OCI-LY3 (cell line): ENCODE measurements around the gene SP7.

ENCODE experiments used
- H2AFZ ChIP-seq: fragments of 200-600, 300-600 bp; shearing (Covaris generic); 2 replicates; pipeline ENCODE4 v1.6.0; 2014; ENCODE audit warnings: antibody characterized with exemption, low read depth, low read length
- H3K27ac ChIP-seq: fragments of 200-600, 300-600 bp; sonication (generic); 2 replicates; pipeline ENCODE4 v1.5.1; 2014; ENCODE audit warnings: mild to moderate bottlenecking, low read length, moderate library complexity, mixed read lengths
- H3K27me3 ChIP-seq: fragments of 200-600, 300-600 bp; sonication (generic); 2 replicates; pipeline ENCODE4 v1.6.1; 2014; ENCODE audit warnings: low read depth, low read length, mixed read lengths
- H3K36me3 ChIP-seq: fragments of 200-600, 300-600 bp; sonication (generic); replicated peaks from 2 replicates; pipeline ENCODE3; 2014; ENCODE audit warnings: low read depth, low read length, mixed read lengths
- H3K4me1 ChIP-seq: fragments of 300-600, 200-600 bp; sonication (generic); 2 replicates; pipeline ENCODE4 v1.6.1; 2014; ENCODE audit warnings: low read length, mixed read lengths
- H3K4me2 ChIP-seq: fragments of 200-600, 300-600 bp; sonication (generic); 2 replicates; pipeline ENCODE4 v1.6.1; 2014; ENCODE audit warnings: low read length, mixed read lengths
- H3K4me3 ChIP-seq: fragments of 300-600, 200-600 bp; sonication (generic); 2 replicates; pipeline ENCODE4 v1.5.1; 2014; ENCODE audit warnings: antibody characterized with exemption, mild to moderate bottlenecking, low read length, moderate library complexity
- H3K79me2 ChIP-seq: fragments of 300-600, 200-600 bp; shearing (Covaris generic); 2 replicates; pipeline ENCODE4 v1.6.1; 2014; ENCODE audit warnings: mild to moderate bottlenecking, low read length, mixed read lengths
- H3K9ac ChIP-seq: fragments of 300-600, 200-600 bp; shearing (Covaris generic); 2 replicates; pipeline ENCODE4 v1.6.0; 2014; ENCODE audit warnings: mild to moderate bottlenecking, low read length, moderate library complexity
- H3K9me3 ChIP-seq: fragments of 200-600, 300-600 bp; shearing (Covaris generic); 2 replicates; pipeline ENCODE4 v1.6.1; 2014; ENCODE audit warnings: low read length, mixed read lengths; ENCODE audit not compliant: insufficient read depth
- H4K20me1 ChIP-seq: fragments of 200-600, 300-600 bp; sonication (generic); 2 replicates; pipeline ENCODE4 v1.6.1; 2016; ENCODE audit warnings: low read length, mixed read lengths; ENCODE audit not compliant: insufficient read depth
- CTCF ChIP-seq: fragments of 200-600, 300-600 bp; sonication (generic); IDR thresholded peaks from 2 replicates; pipeline ENCODE4 v1.5.1; 2014; ENCODE audit warnings: antibody characterized with exemption, low read length, low read depth
- EZH2phosphoT487 ChIP-seq: fragments of 200-600 bp; shearing (Covaris generic); IDR thresholded peaks from 2 replicates; pipeline ENCODE4 v1.6.1; 2018; ENCODE audit warnings: antibody characterized with exemption, mixed run types, low read depth

The SP7 gene

GRCh38 chr12:53302903-53303302, 33.3 kb downstream of the SP7 start:
- TF ChIP-seq CTCF (no peak), EZH2phosphoT487 (no peak)
- no peak overlapping the region for H3K9ac ChIP-seq
- no peak overlapping the region for H2AFZ ChIP-seq
- no peak overlapping the region for H3K4me3 ChIP-seq
- H3K79me2 ChIP-seq: peaks cover 12% of the 10 kb centered on the region
- no peak overlapping the region for H3K27ac ChIP-seq
- H3K4me1 ChIP-seq: peaks cover 13% of the 10 kb centered on the region
- no peak overlapping the region for H3K4me2 ChIP-seq
- H3K36me3 ChIP-seq: peaks cover 35% of the 10 kb centered on the region
- H3K9me3 ChIP-seq: no peaks in the 10 kb centered on the region
- no peaks in the 10 kb centered on the region for H4K20me1 ChIP-seq
- no peaks in the 10 kb centered on the region for H3K27me3 ChIP-seq

- Histone ChIP-seq H3K9ac (peak overlapping the region; percentile 72), H2AFZ (peak overlapping the region; percentile 50; the same call in 1 of the 2 replicates), H4K20me1 (no peaks in the 10 kb centered on the region), H3K27ac (0 out of 2 replicates have a peak overlapping the region, but pooled peaks have one; percentile 32), H3K4me1 (peaks cover 22% of the 10 kb centered on the region), H3K27me3 (no peaks in the 10 kb centered on the region), H3K36me3 (peaks cover 28% of the 10 kb centered on the region), H3K4me2 (peak overlapping the region; percentile 96), H3K4me3 (peak overlapping the region; percentile 88), H3K79me2 (peaks cover 38% of the 10 kb centered on the region), H3K9me3 (no peaks in the 10 kb centered on the region)
- TF ChIP-seq EZH2phosphoT487 (no peak), CTCF (no peak)
Observed at GRCh38 chr12:53300187-53300586, 36.0 kb downstream of the SP7 start.

GRCh38 chr12:53299454-53300180, 36.5 kb downstream of the SP7 start, which contains the start of gene MYG1:
Gene MYG1, plus strand, starts transcription at chr12:53299695. Its CDS starts 43 bp downstream, at chr12:53299738.
- Histone ChIP-seq H3K4me3 (peak within 1 kb of the TSS; percentile 88), H3K79me2 (peaks cover 38% of the 10 kb centered on the region), H3K9me3 (no peaks in the 10 kb centered on the region), H3K4me1 (peaks cover 27% of the 10 kb centered on the region), H2AFZ (peak within 1 kb of the TSS; percentile 50; the same call in 1 of the 2 replicates), H4K20me1 (no peaks in the 10 kb centered on the region), H3K9ac (peak within 1 kb of the TSS; percentile 72), H3K36me3 (peaks cover 26% of the 10 kb centered on the region), H3K27me3 (no peaks in the 10 kb centered on the region), H3K27ac (peak within 1 kb of the TSS; percentile 38), H3K4me2 (peak within 1 kb of the TSS; percentile 96)
- TF ChIP-seq EZH2phosphoT487 (no peak), CTCF (no peak)

GRCh38 chr12:53299101-53299453, 37.1 kb downstream of the SP7 start:
- Histone ChIP-seq H3K4me3 (peak overlapping the region; percentile 88), H3K4me2 (peak overlapping the region; percentile 96), H2AFZ (no peak overlapping the region), H3K9ac (no peak overlapping the region), H3K27ac (peak overlapping the region; percentile 38), H4K20me1 (no peaks in the 10 kb centered on the region), H3K36me3 (peaks cover 26% of the 10 kb centered on the region), H3K4me1 (peaks cover 27% of the 10 kb centered on the region), H3K27me3 (no peaks in the 10 kb centered on the region), H3K9me3 (no peaks in the 10 kb centered on the region), H3K79me2 (peaks cover 38% of the 10 kb centered on the region)
- no peak for TF ChIP-seq EZH2phosphoT487
- TF ChIP-seq CTCF: no peak
